ENCODE data around the gene TMEM202.

GRCh38 chr15:72456684-72457083, 58.6 kb downstream of the TMEM202 start:
- TF ChIP-seq CTCF (IDR thresholded peaks at IDR 0.05; ENCODE audit: extremely low read depth in 1 of 2, insufficient read depth in 1 of 2, low read depth in 1 of 2, low read length in 2 of 2) (no peak), POLR2A (IDR thresholded peaks at IDR 0.05; ENCODE audit: low read depth, low read length) (no peak)
